ENCODE measurements around the gene TAF13. TPM values are rescaled to one million over a fixed set of nuclear protein-coding genes. Genes with fewer than 3 reads are reported as not detected.

TAF13 gene
- total and polyA plus RNA-seq, 2 experiments from 2014 or later: 22.1 to 63.3 TPM

- Histone ChIP-seq H2AFZ (no peak overlapping the region), H3K79me2 (no peaks in the 10 kb centered on the region), H3K27me3 (no peaks in the 10 kb centered on the region), H3K9me2 (replicated peaks; ENCODE audit: insufficient read depth) (no peaks in the 10 kb centered on the region), H3K4me3 (no peak overlapping the region), H3K36me3 (replicated peaks; ENCODE audit: insufficient read depth, low read depth) (no peaks in the 10 kb centered on the region), H3K9me3 (ENCODE audit: low read depth) (no peaks in the 10 kb centered on the region), H3K4me1 (ENCODE audit: insufficient read depth) (no peaks in the 10 kb centered on the region), H3K4me2 (no peak overlapping the region), H4K20me1 (ENCODE audit: insufficient read depth, poor library complexity, severe bottlenecking) (no peaks in the 10 kb centered on the region), H3K27ac (no peak overlapping the region)
- DNase-seq (ENCODE audit: low spot score): no peak
- 91% methylated on average over 6 of the region's 6 CpGs for WGBS (ENCODE audit: low lambda C conversion rate, missing lambda C conversion rate)
- TF ChIP-seq EZH2phosphoT487 (IDR thresholded peaks at IDR 0.05; ENCODE audit: low read depth, severe bottlenecking, unreplicated experiment) (no peak), CTCF (IDR thresholded peaks at IDR 0.05; ENCODE audit: poor library complexity) (no peak), EZH2 (IDR thresholded peaks at IDR 0.05; ENCODE audit: borderline replicate concordance) (no peak)
Measured at GRCh38 chr1:109047339-109047738, 28.5 kb downstream of the TAF13 start.

- Histone ChIP-seq H3K9me3 (ENCODE audit: low read depth) (no peaks in the 10 kb centered on the region), H4K20me1 (ENCODE audit: insufficient read depth, poor library complexity, severe bottlenecking) (no peaks in the 10 kb centered on the region), H3K79me2 (no peaks in the 10 kb centered on the region), H3K4me2 (no peak overlapping the region), H3K4me1 (ENCODE audit: insufficient read depth) (no peaks in the 10 kb centered on the region), H3K9me2 (replicated peaks; ENCODE audit: insufficient read depth) (no peaks in the 10 kb centered on the region), H3K27ac (no peak overlapping the region), H2AFZ (no peak overlapping the region), H3K4me3 (no peak overlapping the region), H3K27me3 (no peaks in the 10 kb centered on the region), H3K36me3 (replicated peaks; ENCODE audit: insufficient read depth, low read depth) (no peaks in the 10 kb centered on the region)
- WGBS (ENCODE audit: low lambda C conversion rate, missing lambda C conversion rate): 89% methylated on average over 4 of the region's 4 CpGs
- TF ChIP-seq EZH2phosphoT487 (IDR thresholded peaks at IDR 0.05; ENCODE audit: low read depth, severe bottlenecking, unreplicated experiment) (no peak), CTCF (IDR thresholded peaks at IDR 0.05; ENCODE audit: poor library complexity) (no peak), EZH2 (IDR thresholded peaks at IDR 0.05; ENCODE audit: borderline replicate concordance) (no peak)
- DNase-seq (ENCODE audit: low spot score): no peak
Measured at GRCh38 chr1:109046671-109047070, 29.1 kb downstream of the TAF13 start.

- no peak overlapping the region for H2AFZ ChIP-seq
- no peaks in the 10 kb centered on the region for H3K4me1 ChIP-seq (ENCODE audit: insufficient read depth)
- H3K4me2 ChIP-seq: no peak overlapping the region
- peaks cover 3% of the 10 kb centered on the region for H3K79me2 ChIP-seq
- DNase-seq (ENCODE audit: low spot score): no peak
- no peak overlapping the region for H3K4me3 ChIP-seq
- no peak overlapping the region for H3K27ac ChIP-seq
- no peaks in the 10 kb centered on the region for H3K9me2 ChIP-seq (replicated peaks; ENCODE audit: insufficient read depth)
- H3K9me3 ChIP-seq (ENCODE audit: low read depth): no peaks in the 10 kb centered on the region
- no peaks in the 10 kb centered on the region for H3K36me3 ChIP-seq (replicated peaks; ENCODE audit: insufficient read depth, low read depth)
- WGBS (ENCODE audit: low lambda C conversion rate, missing lambda C conversion rate): 82% methylated on average over 1 of the region's 1 CpG
- TF ChIP-seq EZH2phosphoT487 (IDR thresholded peaks at IDR 0.05; ENCODE audit: low read depth, severe bottlenecking, unreplicated experiment): no peak
- no peak for TF ChIP-seq CTCF (IDR thresholded peaks at IDR 0.05; ENCODE audit: poor library complexity)
- no peaks in the 10 kb centered on the region for H3K27me3 ChIP-seq
- H4K20me1 ChIP-seq (ENCODE audit: insufficient read depth, poor library complexity, severe bottlenecking): no peaks in the 10 kb centered on the region
Measured at GRCh38 chr1:109045595-109045994, 30.2 kb downstream of the TAF13 start.

All from hepatocyte (in vitro differentiated cells).